ENCODE data around the gene UACA.

- TF ChIP-seq TARDBP (IDR thresholded peaks at IDR 0.05), result no peak
- no peak for TF ChIP-seq ELF4 (IDR thresholded peaks at IDR 0.05)
- TF ChIP-seq BHLHE40 (IDR thresholded peaks at IDR 0.05; ENCODE audit: borderline replicate concordance), result no peak
- no peak for TF ChIP-seq FOXK2 (IDR thresholded peaks at IDR 0.05)
Observed at GRCh38 chr15:70627734-70628548, 135.4 kb downstream of the UACA start.

All from HEK293T (cell line).